AG10803 (cell line): ENCODE measurements around the gene CSF1.
"Not testable (repeated sequence)": the region's sequence is repeated elsewhere in the genome, so short reads cannot be mapped to it uniquely, and the experiment has no call there.

Source experiments
- DNase-seq: peaks from one replicate; pipeline ENCODE4 v3.0.0; 2010; ENCODE audit warnings: low read depth
- H3K4me3 ChIP-seq: 2 replicates; pipeline ENCODE4 v1.5.1; 2011; ENCODE audit warnings: mild to moderate bottlenecking, low read length, control low read depth
- TF ChIP-seq, protein P1 (sequence below): conservative IDR thresholded peaks from 2 replicates; pipeline ENCODE4 v1.5.1; 2011; ENCODE audit warnings: mild to moderate bottlenecking, low read length, control low read depth, inconsistent platforms

Gene CSF1, protein sequence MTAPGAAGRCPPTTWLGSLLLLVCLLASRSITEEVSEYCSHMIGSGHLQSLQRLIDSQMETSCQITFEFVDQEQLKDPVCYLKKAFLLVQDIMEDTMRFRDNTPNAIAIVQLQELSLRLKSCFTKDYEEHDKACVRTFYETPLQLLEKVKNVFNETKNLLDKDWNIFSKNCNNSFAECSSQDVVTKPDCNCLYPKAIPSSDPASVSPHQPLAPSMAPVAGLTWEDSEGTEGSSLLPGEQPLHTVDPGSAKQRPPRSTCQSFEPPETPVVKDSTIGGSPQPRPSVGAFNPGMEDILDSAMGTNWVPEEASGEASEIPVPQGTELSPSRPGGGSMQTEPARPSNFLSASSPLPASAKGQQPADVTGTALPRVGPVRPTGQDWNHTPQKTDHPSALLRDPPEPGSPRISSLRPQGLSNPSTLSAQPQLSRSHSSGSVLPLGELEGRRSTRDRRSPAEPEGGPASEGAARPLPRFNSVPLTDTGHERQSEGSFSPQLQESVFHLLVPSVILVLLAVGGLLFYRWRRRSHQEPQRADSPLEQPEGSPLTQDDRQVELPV

DNA sequence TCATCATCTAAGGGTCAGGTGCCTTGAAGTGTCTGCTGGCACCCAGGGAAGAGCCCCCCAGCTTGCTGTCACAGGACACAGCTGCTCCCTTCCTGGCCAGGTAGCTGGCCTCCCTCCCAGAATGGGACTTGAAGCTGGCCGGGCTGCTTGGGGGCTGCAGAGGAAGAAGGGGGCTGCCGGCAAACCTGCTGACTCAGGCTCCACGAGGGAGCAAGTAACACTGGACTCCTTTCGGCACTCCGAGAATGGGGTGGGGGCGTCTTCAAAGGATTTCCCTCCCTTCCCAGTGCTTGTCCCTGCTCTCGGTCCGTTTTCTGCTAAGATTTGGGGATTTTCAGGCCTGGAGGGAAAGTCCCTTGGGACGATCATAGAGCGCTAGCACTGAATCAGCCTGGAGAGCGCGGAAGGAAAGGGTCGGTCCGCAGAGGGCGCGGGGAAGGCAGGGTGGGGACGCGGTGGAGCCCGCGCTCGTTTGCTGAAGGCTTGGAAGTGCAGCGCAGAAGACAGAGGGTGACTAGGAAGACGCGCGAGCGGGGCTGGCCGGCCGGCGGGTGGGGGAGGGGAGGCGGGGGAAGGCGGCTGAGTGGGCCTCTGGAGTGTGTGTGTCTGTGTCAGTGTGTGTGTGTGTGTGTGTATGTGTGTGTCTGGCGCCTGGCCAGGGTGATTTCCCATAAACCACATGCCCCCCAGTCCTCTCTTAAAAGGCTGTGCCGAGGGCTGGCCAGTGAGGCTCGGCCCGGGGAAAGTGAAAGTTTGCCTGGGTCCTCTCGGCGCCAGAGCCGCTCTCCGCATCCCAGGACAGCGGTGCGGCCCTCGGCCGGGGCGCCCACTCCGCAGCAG lies at the start of gene CSF1:
Gene CSF1, plus strand, starts transcription at position 727 of the 840 bp plus-strand sequence. CDS start 175 bp downstream, outside the sequence.
- TF ChIP-seq, protein P1, sequence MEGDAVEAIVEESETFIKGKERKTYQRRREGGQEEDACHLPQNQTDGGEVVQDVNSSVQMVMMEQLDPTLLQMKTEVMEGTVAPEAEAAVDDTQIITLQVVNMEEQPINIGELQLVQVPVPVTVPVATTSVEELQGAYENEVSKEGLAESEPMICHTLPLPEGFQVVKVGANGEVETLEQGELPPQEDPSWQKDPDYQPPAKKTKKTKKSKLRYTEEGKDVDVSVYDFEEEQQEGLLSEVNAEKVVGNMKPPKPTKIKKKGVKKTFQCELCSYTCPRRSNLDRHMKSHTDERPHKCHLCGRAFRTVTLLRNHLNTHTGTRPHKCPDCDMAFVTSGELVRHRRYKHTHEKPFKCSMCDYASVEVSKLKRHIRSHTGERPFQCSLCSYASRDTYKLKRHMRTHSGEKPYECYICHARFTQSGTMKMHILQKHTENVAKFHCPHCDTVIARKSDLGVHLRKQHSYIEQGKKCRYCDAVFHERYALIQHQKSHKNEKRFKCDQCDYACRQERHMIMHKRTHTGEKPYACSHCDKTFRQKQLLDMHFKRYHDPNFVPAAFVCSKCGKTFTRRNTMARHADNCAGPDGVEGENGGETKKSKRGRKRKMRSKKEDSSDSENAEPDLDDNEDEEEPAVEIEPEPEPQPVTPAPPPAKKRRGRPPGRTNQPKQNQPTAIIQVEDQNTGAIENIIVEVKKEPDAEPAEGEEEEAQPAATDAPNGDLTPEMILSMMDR, result no peak; the same call in 1 of the 2 replicates
- DNase-seq, result peak; percentile 91

DNA sequence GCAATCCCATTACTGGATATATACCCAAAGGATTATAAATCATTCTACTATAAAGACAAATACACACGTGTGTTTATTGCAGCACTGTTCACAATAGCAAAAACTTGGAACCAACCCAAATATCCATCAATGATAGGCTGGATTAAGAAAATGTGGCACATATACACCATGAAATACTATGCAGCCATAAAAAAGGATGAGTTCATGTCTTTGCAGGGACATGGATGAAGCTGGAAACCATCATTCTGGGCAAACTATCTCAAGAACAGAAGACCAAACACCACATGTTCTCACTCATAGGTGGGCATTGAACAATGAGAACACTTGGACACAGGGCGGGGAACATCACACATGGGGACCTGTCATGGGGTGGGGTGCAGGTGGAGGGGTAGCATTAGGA lies 49.0 kb upstream of the CSF1 start:
- not testable (repeated sequence) for DNase-seq, H3K4me3 ChIP-seq

More for the DNA sequence above, at the start of gene CSF1:
- H3K4me3 ChIP-seq, result peak within 1 kb of the TSS; percentile 99

DNA sequence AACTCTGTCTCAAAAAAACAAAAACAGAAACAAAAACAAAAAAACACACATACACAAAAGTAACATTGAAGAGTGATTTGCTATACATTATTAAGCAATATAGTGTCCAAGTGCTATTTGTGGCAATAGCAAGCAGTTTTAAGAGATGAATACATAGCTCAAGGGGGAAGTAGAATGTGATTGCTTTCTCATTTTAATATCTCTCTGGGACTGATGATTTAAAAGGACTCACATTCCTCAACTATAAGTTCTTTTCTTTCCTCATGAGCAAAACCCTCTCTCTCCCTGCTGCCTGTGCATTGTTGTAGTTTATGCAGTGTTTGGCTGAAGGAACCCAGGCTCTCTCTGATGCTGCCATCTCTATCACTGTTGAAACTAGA lies 47.0 kb upstream of the CSF1 start:
- TF ChIP-seq, protein P1, result no peak
- H3K4me3 ChIP-seq, result no peak overlapping the region
- peak; percentile 70 for DNase-seq

DNA sequence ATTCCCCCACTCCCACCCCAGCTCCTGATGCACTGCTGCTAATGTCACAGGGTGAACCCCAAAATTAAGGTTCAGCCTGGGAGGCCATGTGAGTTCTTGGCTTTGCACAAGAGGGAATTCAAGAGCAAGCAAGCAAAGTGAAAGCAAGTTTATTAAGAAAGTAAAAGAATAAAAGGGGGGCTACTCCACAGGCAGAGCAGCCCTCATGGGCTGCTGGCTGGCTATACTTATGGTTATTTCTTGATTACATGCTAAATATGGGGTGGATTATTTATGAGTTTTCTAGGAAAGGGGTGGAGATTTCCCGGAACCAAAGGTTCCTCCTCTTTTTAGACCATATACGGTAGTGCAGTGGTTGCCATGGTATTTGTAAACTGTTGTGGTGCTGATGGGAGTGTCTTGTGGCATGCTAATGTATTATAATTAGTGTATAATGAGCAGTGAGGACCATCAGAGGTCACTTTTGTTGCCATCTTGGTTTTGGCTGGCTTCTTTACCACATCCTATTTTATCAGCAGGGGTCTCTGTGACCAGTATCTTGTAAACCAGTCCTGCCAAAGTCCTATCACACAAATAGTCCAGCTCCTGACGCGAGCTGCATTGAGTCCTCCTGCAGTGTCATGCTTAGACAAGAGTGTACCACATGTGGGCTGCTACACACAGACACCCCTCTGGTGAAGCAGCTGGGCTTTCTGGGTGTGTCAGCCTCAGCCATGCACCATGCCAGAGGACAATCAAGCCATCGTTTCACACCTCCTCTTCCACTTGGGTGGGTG lies 46.4 kb upstream of the CSF1 start:
- DNase-seq, result peak; percentile 83
- no peak overlapping the region for H3K4me3 ChIP-seq
- TF ChIP-seq, protein P1, result no peak

DNA sequence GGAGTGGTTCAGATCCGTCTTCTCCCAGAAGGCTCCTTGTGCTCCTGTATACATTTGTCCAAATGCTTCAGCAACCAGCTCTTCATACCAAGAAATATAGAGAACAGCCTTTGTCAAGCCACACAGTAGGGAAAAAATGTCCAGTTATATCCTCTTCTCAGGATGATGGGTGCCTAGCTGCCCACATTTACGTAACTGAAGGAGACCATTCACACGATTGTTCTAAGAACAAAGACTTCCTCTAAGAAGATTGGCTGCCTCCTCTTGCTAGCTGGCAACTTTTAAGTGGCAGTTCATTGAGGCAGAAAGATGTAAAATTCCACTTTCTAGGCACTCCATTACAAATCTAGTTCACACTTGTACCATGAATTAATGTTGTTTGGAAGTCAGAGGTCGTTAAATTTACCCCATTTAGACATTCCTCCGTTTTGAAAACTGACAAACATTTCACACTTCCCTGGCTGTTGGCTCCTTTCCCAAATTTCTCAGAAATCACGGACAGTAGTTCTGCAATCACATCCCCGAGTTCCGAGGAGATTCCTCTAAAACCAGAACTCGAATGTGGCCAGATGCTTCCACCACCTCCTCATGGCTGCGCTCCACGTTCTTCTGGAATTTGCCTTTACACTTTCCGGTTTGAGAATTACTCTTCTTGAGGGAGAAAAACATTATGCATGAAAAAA lies 45.6 kb upstream of the CSF1 start:
- H3K4me3 ChIP-seq, result no peak overlapping the region
- peak; percentile 99 for DNase-seq
- TF ChIP-seq, protein P1, result no peak

DNA sequence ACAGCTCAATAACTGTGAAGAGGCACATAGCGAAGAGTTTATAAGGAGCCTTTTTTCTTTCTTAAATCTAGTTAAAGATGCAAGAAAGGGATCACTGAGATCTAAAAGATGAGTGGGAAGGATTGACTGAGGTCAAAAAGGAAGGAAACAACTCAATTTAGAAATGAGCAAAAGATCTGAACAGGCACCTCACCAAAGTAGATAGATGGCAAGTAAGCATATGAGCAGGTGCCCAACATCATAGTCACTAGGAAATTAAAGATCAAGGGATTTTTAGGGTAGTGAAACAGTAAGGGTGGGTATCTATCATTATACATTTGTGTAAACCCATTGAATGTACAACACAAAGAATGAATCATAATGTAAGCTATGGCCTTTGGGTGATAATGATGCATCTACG lies 44.6 kb upstream of the CSF1 start:
- TF ChIP-seq, protein P1, result no peak
- DNase-seq, result no peak

More for the DNA sequence above, 44.6 kb upstream of the CSF1 start:
- no peak overlapping the region for H3K4me3 ChIP-seq
